NCI-H446 (cell line): ENCODE data around the gene GUK1.

Source experiments
- DNase-seq, 2 experiments: peaks; one replicate each; lab custom pipeline; 2025; lab: John Stamatoyannopoulos, UW

The GUK1 gene

DNA sequence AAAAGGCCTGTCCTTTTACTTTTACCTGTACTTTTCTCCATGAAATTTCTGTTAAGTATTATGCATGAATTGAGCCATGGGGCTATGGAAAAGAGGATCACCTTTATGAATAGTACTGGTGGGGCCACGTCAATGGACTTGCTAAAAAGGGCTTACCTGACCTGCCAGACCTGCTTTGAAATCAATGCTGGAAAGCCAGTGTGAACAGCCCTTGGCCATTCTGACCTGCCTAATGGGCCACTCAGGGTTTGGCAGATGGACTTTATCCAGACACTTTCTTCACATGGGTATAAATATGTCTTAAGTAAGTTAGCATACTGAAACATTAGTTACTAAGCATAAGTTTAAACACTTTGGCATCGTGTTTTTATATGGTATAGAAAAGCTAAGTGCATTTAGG is 8.3 kb upstream of the GUK1 start:
- DNase-seq, result no peak

DNA sequence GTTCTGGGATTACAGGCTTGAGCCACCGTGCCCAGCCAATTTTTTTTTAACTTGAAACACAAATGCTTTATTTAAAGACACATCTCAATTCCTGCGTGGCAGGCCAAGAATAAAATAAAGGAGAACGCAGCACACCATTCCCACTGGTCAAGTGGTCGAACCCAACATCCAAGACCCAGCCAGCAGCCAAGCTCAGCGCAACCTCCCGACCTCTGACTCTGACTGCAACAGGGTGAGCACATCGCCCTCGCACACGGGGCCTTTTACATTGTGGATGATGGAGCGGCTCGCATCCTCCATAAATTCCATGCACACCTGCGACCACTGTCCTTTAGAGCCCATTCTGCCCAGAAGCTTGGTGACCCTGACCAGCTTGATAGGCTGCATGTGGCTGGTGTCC is 5.5 kb upstream of the GUK1 start:
- no peak for DNase-seq

DNA sequence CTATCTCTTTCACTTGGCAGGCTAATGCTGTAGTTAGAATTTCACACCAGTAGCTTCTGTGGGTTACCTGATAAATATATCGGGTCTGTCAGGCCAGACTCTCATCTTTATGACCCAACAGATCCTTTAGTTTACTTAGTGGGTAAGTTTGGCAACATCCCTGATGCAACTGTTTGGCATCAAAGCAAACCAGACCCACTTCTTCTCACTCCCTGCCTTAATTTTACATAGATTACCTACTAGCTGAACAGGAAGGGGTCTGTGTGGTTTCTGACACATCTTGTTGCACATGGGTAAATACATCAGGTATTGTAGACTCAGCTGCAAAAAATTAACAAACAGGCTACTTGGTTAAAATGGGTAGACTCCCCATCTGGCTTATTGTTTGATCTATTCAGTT is 3.2 kb upstream of the GUK1 start:
- no peak for DNase-seq

DNA sequence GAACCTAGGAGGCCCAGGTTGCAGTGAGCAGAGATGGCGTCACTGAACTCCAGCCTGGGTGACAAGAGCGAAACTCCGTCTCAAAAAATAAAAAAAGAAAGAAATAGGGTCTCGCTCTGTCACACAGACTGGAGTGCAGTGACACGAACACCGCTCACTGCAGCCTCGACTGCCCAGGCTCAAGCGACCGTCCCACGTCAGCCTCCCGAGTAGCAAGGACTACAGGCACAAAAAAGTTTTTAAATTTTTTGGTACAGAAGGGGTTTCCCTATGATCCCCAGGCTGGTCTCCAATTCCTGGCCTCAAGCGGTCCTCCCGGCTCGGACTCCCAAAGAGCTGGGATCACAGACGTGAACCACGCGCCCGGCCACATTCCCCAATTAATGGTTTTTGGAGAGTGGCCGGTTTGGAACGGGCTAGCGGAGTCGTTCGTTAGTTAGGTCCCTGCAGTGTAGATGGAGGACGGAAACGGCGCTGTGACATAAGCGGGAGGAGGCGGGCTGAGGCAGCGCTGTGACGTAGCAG is 611 bp upstream of the GUK1 start:
- DNase-seq, result no peak

DNA sequence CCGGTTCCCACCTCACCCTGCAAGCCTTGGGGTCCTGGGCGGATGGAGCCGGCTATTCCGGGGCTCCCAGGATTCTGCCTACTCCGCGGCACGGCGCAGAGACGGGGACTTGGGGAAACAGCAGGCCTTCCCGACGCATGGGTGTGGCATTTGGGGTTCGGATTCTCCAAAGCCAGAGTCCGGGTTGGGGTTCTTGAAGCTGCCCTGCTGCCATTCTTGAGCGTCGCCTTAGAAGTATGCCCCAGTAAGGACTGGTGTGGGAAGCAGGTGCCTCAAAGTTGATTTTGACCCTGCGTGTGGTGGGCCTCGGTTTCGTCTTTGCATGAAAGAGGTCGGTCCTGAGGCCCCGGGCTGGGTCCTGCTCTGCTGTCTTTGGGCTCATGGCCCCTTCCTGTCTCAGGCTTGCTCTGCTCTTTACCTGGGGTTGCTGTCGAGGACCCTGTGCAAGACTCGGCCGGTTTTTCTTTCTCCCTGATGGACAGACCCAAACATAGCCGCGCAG is 696 bp downstream of the GUK1 start:
- no peak for DNase-seq

- DNase-seq, result no peak
Measured at GRCh38 chr1:228141226-228142044, 1.4 kb downstream of the GUK1 start.

DNA sequence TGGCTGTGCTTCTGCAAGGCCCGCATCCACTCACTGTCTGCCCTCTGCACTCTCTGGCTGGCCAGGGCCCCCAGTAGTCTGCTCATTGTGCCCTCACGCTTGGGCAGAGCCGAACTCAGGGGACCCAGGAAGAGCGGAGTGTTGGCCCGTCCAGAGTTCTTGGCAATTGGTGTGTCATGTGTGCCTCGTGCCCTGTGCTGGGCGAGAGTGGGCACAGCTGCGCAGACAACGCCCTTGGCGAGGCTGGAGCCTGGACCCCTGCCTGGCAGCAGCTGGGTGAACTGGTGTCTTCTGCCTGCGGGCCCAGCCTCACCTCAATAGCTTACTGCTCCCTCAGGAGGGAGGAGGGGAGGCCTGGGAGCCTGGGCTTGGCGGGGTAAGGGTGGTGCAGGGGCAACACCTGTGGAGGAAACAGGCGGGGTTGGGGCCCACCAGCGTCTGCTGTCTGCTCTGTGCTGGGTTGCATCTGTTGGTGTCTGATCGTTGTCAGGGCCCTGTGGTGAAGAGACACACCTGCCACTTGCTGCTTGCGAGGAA is 2.1 kb downstream of the GUK1 start:
- no peak for DNase-seq

- no peak for DNase-seq
Measured at GRCh38 chr1:228142701-228143136, 2.6 kb downstream of the GUK1 start.

GRCh38 chr1:228143480-228144192 is 3.6 kb downstream of the GUK1 start:
- DNase-seq, result no peak

DNA sequence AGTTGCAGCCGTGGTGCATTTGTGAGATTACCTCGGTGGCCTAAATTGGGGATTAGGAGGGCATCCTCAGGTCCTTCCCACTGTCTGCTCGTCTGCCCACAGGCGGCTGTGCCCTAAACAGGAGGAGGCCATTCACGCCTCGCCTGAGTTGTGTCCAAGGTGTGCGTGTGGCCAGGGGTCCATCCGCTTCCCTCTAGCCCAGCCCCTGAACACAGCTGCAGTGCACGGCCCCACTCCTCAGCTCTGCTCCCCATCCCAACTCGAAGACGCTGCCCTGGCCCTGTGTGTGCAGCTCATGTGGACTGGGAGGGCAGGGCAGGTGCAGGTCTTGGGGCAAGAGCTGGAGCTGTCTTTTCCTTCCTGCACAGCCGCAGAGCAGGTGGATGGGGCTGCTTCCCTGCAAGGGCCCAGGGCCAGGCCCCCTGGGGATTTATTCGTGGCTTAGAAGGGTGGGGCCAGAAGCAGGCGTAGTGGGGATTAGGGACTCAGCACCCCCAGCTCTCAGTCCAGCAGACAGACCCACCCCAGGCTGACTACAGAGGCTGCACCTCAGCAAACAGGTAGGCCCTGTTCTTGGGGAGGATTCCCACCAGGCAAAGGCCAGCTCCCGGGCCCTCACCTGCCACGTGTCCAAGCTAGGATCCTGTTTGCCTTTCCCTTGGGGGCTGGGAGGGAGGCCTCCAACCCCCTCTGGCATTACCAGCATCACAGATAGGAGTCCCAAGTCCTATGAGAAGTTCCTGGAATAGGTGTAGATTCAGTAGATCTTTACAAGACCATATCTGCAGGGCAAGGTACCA is 4.3 kb downstream of the GUK1 start:
- DNase-seq, result no peak

- DNase-seq, result no peak
Measured at GRCh38 chr1:228144993-228145343, 4.9 kb downstream of the GUK1 start.

DNA sequence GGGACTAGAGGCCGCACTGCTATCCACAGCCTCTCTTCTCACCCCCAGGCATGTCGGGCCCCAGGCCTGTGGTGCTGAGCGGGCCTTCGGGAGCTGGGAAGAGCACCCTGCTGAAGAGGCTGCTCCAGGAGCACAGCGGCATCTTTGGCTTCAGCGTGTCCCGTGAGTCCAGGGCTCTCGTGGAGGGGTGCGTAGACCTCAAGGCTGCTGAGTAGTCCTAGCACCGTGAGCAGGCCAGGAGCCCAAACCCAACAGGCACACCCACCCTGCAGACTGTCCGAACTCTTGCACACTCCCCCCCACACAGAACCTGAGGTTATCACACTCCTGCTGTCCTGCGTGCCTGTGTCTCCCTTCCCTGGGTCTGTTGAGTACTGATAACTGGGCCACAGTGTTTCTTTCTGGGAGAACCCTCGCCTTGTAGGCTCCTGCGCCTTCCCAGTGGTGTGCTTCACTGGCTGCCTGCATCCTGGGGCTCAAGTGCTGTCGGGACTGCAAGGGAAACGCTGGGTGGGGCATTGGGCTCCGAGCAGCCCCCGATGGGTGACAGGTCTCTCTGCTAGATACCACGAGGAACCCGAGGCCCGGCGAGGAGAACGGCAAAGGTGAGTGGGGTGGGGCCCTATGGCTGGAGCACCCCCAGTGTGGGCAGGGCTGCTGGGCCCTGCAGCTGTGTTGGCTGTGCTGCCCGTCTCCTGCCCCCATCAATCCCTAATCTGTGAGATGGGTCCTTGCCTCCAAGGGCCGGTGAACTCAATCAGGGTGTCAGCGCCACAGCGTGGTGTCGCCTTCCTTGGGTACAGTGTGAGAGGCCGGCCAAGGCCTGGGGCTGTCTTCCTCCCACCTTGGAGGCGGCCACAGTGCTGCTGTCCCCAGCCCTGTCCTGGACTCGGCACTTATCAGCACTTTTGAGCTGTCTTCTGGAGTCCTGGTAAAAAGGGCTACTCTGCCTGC is 5.7 kb downstream of the GUK1 start:
- DNase-seq, result no peak

- DNase-seq, result no peak
Measured at GRCh38 chr1:228146417-228147150, 6.5 kb downstream of the GUK1 start.

DNA sequence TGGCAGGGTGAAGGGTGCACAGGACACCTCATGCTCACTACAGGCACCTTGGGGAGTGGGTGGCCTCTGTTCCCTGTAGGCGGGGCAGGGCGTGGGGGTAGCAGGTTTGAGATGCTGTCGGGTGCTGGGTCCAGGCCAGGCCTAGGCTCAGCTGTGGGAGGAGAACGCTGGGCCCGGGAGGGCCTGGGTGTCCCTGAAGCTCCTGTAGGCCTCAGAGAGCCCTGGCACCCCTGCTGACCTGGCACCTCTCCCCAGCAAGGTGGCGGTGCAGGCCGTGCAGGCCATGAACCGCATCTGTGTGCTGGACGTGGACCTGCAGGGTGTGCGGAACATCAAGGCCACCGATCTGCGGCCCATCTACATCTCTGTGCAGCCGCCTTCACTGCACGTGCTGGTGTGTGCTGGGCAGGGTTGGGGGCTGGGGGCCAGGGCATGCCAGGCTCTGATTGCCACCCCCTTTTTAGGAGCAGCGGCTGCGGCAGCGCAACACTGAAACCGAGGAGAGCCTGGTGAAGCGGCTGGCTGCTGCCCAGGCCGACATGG is 7.1 kb downstream of the GUK1 start:
- no peak for DNase-seq

DNA sequence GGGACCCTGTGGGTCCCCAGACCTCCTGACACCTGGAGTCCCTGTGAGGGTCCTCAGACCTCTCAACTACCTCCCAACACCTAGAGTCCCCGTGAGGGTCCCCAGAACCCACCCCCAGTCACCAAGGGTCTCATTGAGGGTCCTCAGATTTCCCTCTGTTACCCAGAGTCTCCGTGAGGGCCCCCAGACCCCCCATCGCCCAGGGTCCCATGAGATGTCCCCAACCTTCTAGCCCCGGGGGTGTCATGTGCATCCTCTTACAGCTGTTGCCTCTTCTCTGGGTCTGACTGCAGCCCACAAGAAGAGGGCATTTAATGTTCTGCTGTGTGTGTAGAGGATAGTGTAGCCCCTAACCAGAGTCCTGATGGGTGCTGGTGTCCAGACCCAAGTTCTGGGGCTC is 7.7 kb downstream of the GUK1 start:
- DNase-seq, result no peak

DNA sequence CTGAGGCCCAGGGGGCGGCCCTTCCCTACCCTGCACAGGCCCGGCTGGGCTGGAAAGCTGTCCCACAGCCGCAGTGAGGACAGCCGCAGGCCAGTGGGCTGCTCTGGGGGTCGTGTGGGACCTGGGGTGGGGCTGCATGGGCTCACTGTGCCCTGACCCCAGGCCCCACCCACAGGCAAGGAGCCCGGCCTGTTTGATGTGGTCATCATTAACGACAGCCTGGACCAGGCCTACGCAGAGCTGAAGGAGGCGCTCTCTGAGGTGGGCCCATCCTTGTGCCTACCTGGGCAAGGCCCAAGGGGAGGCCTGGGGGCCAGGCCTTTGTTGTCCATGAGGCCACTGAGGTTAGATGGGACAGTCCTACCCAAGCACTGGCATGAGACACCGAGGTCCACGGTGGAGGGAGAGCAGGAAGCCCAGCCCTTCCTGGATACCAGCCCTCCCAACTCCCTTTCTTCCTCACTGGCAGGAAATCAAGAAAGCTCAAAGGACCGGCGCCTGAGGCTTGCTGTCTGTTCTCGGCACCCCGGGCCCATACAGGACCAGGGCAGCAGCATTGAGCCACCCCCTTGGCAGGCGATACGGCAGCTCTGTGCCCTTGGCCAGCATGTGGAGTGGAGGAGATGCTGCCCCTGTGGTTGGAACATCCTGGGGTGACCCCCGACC is 8.2 kb downstream of the GUK1 start:
- no peak for DNase-seq

DNA sequence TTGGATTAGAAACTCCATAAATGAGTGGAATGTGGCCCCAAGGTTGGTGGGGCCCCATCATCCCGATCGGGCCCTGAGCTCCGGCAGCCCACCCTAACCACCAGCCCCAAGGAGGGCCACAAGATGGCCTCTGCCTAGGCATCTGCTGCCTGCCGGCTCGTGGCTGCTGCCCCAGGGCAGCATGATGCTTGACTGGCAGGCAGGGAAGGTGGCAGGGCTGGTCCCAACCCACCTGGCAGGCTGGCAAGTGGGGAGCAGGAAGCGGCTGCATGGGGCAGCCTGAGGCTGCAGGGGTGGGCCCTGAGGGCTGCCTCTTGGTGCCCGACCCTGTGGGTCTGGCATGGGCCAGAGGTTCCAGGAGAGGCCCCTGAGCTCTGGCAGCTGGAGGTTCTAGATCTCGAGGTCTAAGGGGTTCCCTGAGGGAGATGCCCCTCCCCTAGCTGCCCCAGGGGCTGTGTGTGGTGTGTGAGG is 8.9 kb downstream of the GUK1 start:
- DNase-seq, result no peak

DNA sequence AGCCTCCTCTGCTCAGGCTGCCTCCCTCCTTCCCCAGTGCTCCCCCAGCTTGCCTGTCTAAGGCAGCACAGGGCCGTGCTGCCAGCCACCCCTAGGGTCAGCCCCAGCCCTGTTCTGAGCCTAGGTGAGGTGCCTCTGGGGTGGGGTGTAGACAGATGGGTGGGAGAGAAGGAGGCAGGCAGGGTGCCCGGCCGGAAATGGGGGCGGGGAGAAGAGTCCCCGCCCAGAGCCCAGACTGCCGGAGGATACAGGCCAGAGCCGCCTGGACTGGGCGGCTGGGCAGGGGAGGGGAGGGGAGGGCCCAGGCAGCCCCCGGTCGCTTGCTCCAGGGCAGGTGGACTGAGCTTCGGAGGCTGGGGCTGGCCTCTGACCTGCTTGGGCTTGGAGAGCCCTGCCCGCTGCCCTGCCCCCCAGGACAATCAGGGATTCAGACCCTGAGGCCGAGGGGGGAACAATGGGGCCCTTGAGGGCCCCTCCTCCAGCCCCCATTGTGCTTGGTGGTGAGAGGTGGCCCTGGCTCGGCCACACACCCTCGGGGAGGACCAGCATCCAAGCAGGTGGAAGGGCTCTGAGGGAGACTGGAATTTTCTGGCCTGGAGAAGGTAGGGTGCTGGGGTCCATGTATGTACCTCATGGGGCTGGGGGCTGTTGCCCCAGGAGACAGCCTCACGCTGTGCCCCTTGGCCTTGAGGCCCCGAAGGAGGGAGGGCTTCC is 9.5 kb downstream of the GUK1 start, which contains the start of gene GJC2:
Gene GJC2 (plus strand): TSS at position 525 of the 714 bp plus-strand sequence. CDS start 7,829 bp downstream, outside the sequence.
- DNase-seq, result no peak

DNA sequence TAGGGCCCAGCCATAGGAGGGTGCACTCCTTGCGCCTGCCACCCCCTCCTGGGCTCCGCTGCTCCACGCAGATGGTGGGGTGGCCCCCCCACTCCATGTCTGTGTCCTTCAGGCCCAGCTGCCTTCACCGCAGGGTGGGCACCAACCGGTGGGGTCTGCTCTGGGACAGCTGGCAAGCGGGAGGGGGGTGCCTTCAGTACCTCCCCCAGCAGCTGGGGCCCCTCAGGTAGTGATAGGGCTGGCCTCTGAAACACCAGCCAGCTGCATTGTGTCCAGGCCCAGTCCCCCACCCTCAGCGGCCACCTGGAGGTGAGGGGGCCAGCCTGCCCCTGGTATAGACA is 10.0 kb downstream of the GUK1 start:
- DNase-seq, result no peak
